K562 (cell line): Measurements from ENCODE around the gene CYYR1. TPM values are rescaled to one million over a fixed set of nuclear protein-coding genes. Genes with fewer than 3 reads are reported as not detected.

Experiments used
- ATAC-seq: fragments of 200-7000 bp; cut with Tn5 transposase; 3 replicates; pipeline ENCODE4 v1.9.1; 2020; ENCODE audit warnings: moderate library complexity
- Bru-seq: library from RNA; stranded (reverse); fragments of 400-500 nt; gene quantifications from one replicate; lab custom pipeline; 2021; lab: Mats Ljungman, UMichigan
- BruChase-seq, 2 experiments: library from RNA; stranded (reverse); fragments of 400-500 nt; gene quantifications; one replicate each; lab custom pipeline; 2021; lab: Mats Ljungman, UMichigan
- BruUV-seq: library from RNA; stranded (reverse); fragments of 400-500 nt; replicated peaks from 2 replicates; lab custom pipeline; 2021; lab: Mats Ljungman, UMichigan
- CTCF ChIA-PET: fragments of 300-600 bp; formaldehyde crosslinking; extraction: SDS; loops from one replicate; lab custom pipeline; 2021; ENCODE audit warnings: low intra/inter-chr PET ratio; lab: Yijun Ruan, JAX
- POLR2A ChIA-PET: fragments of 300-600, 350-650 bp; sonication (Branson Sonifier 250); formaldehyde crosslinking; extraction: SDS; loops from one replicate; lab custom pipeline; 2021; ENCODE audit warnings: antibody characterized with exemption, inconsistent platforms; lab: Yijun Ruan, JAX
- DNase-seq, 4 experiments: peaks; one replicate each; pipeline versions ENCODE4 v3.0.0 to v3.0.0-alpha.2; 2011 to 2018; ENCODE audit warnings: low spot score in 3 of 4, mixed read lengths in 3 of 4; ENCODE audit errors: extremely low read depth in 1 of 4
- FAIRE-seq: peaks from 2 replicates; lab custom pipeline; 2011; peaks lifted over from hg19 to GRCh38; lab: Jason Lieb, UNC
- H2AFZ ChIP-seq: 2 replicates; pipeline ENCODE4 v1.6.0; 2011; ENCODE audit warnings: low read depth, low read length, control low read depth, inconsistent platforms
- H3K27ac ChIP-seq: fragments of 200-600 bp; 3 replicates; pipeline ENCODE4 v1.8.0; 2011; ENCODE audit warnings: low read depth, mild to moderate bottlenecking, control low read depth, inconsistent platforms, low read length, moderate library complexity, mixed read lengths; ENCODE audit errors: extremely low read depth
- H3K27me3 ChIP-seq, 2 experiments: fragments of 300-600 bp in 1 of 2; 2 replicates in 1 of 2; 3 replicates in 1 of 2; pipeline versions ENCODE4 v1.6.0 to v1.8.0; 2011; ENCODE audit warnings: inconsistent platforms in 2 of 2, low read length in 2 of 2, mild to moderate bottlenecking in 1 of 2, mixed read lengths in 1 of 2, moderate library complexity in 1 of 2; ENCODE audit not compliant: control insufficient read depth in 2 of 2, insufficient read depth in 2 of 2
- H3K36me3 ChIP-seq: fragments of 300-600 bp; 3 replicates; pipeline ENCODE4 v1.8.0; 2011; ENCODE audit warnings: mild to moderate bottlenecking, low read length, inconsistent platforms; ENCODE audit not compliant: control insufficient read depth, insufficient read depth
- H3K4me1 ChIP-seq, 2 experiments: fragments of 200-600 bp in 1 of 2; replicated peaks in 1 of 2; 2 replicates in 1 of 2; 3 replicates in 1 of 2; pipeline versions ENCODE4 v1.5.1 to v1.8.0; 2011; ENCODE audit warnings: inconsistent platforms in 2 of 2, low read length in 2 of 2, mild to moderate bottlenecking in 1 of 2, mixed read lengths in 1 of 2, moderate library complexity in 1 of 2; ENCODE audit not compliant: control insufficient read depth in 2 of 2, insufficient read depth in 2 of 2
- H3K4me2 ChIP-seq: 2 replicates; pipeline ENCODE4 v1.6.1; 2011; ENCODE audit warnings: low read length, control low read depth, inconsistent platforms, mixed read lengths; ENCODE audit not compliant: insufficient read depth
- H3K4me3 ChIP-seq: fragments of 200-600 bp; sonication (generic), shearing (Covaris generic); 2 replicates; pipeline ENCODE4 v1.5.1; 2016; ENCODE audit warnings: control low read depth, inconsistent platforms
- H3K79me2 ChIP-seq: fragments of 200-600 bp; 3 replicates; pipeline ENCODE4 v1.8.0; 2011; ENCODE audit warnings: low read length, inconsistent platforms; ENCODE audit not compliant: control insufficient read depth, insufficient read depth
- H3K9ac ChIP-seq, 2 experiments: 2 replicates each; pipeline versions ENCODE4 v1.6.0 to v1.6.1; 2011; ENCODE audit warnings: low read depth in 2 of 2, low read length in 2 of 2, control low read depth in 1 of 2, inconsistent platforms in 1 of 2, mild to moderate bottlenecking in 1 of 2, mixed read lengths in 1 of 2; ENCODE audit not compliant: insufficient read depth in 1 of 2
- H3K9me1 ChIP-seq: one replicate; pipeline ENCODE4 v1.6.0; 2011; ENCODE audit warnings: inconsistent platforms, mild to moderate bottlenecking, low read length, moderate library complexity; ENCODE audit not compliant: control insufficient read depth, insufficient read depth
- H3K9me3 ChIP-seq: replicated peaks from 2 replicates; pipeline ENCODE4 v1.5.1; 2011; ENCODE audit warnings: low read depth, low read length, inconsistent platforms; ENCODE audit not compliant: control insufficient read depth, insufficient read depth
- H4K20me1 ChIP-seq: replicated peaks from 2 replicates; pipeline ENCODE4 v1.6.1; 2011; ENCODE audit warnings: low read length, inconsistent platforms, mixed read lengths; ENCODE audit not compliant: control insufficient read depth, insufficient read depth
- CREB3 ChIP-seq: fragments of 450-650 bp; conservative IDR thresholded peaks from 2 replicates; pipeline ENCODE4 v1.6.1; 2016; ENCODE audit warnings: missing genetic modification characterization, low read depth, mild to moderate bottlenecking, missing compliant biosample characterization, moderate library complexity
- NCOA6 ChIP-seq: fragments of 450-650 bp; IDR thresholded peaks from 2 replicates; pipeline ENCODE4 v1.6.1; 2017; ENCODE audit warnings: mild to moderate bottlenecking
- NR4A1 ChIP-seq, 2 experiments: fragments of 250-450 bp in 1 of 2; fragments of 450-650 bp in 1 of 2; sonication (Bioruptor Pico) in 1 of 2; IDR thresholded peaks; 2 replicates each; pipeline versions ENCODE4 v1.4.0 to v1.6.1; 2016 to 2020; ENCODE audit warnings: mild to moderate bottlenecking in 2 of 2, missing compliant biosample characterization in 1 of 2, missing genetic modification characterization in 1 of 2, moderate library complexity in 1 of 2
- PCBP2 ChIP-seq: fragments of 200-400 bp; formaldehyde crosslinking; IDR thresholded peaks from 2 replicates; pipeline ENCODE4 v1.6.1; 2018; ENCODE audit warnings: low read length, low read depth, mild to moderate bottlenecking, moderate library complexity; ENCODE audit not compliant: poor library complexity, severe bottlenecking
- ZNF224 ChIP-seq: sonication (generic); formaldehyde crosslinking; IDR thresholded peaks from 2 replicates; pipeline ENCODE4 v1.8.0; 2022; ENCODE audit warnings: mild to moderate bottlenecking, missing genetic modification reagents
- ZNF263 ChIP-seq: sonication (generic); formaldehyde crosslinking; IDR thresholded peaks from 2 replicates; pipeline ENCODE4 v1.8.0; 2022; ENCODE audit warnings: mild to moderate bottlenecking, missing genetic modification reagents, borderline replicate concordance
- WGBS: fragments of 100-300 bp; shearing (Covaris generic); methylation state at CpG from one replicate; pipeline ENCODE4 v1.1.6; 2016; ENCODE audit warnings: low coverage, mixed read lengths; ENCODE audit not compliant: insufficient coverage; ENCODE audit errors: missing lambda C conversion rate; 5-methylcytosine and 5-hydroxymethylcytosine counted together
- in situ Hi-C: fragments of 300-500 bp; cut with MboI; formaldehyde crosslinking; loops from 4 replicates; pipeline ENCODE4 v1.15.0; 2018; ENCODE audit warnings: inconsistent platforms, mixed read lengths
- intact Hi-C: fragments of 100-400 bp; cut with micrococcal nuclease; formaldehyde crosslinking; loops from 2 replicates; pipeline ENCODE4 v1.14.2; 2022
- long read RNA-seq, 3 experiments: library from polyadenylated mRNA in 2 of 3; library from RNA in 1 of 3; unstranded in 2 of 3; stranded (forward) in 1 of 3; transcript quantifications; one replicate each; pipeline ENCODE4 v2.0.0, GENCODE V29; 2019 to 2022
- polyA minus RNA-seq, 3 experiments: library from RNA; depleted of rRNA, polyadenylated mRNA; stranded (reverse); fragments of >200 nt; gene quantifications; 2 replicates each; pipeline ENCODE4 v1.2.3, GENCODE V29; 2011
- polyA plus RNA-seq, 8 experiments: library from polyadenylated mRNA; depleted of rRNA in 4 of 8; stranded (reverse) in 5 of 8; unstranded in 3 of 8; fragments of >200 nt; fragmentation: Nextera tagmentation in 2 of 8; fragmentation: Illumina TruSeq in 1 of 8; extraction: Ambion mirVana in 2 of 8; extraction: Trizol in 1 of 8; gene quantifications; 2 replicates each; pipeline versions ENCODE4 v1.2.1 to v1.2.3, GENCODE V29; 2011 to 2014; ENCODE audit warnings: inconsistent platforms in 1 of 8, missing spikeins in 1 of 8
- total RNA-seq, 7 experiments: library from RNA; depleted of rRNA in 6 of 7; stranded (reverse); fragments of >200 nt in 6 of 7; fragmentation: Illumina TruSeq in 2 of 7; extraction: Trizol in 2 of 7; gene quantifications; 2 replicates each; pipeline versions ENCODE4 v1.2.1 to v1.2.3, GENCODE V29; 2011 to 2021; ENCODE audit warnings: low replicate concordance in 1 of 7
- TF ChIP-seq, protein P1 (sequence below): fragments of 450-650 bp; IDR thresholded peaks from 2 replicates; pipeline ENCODE4 v1.7.0; 2016; ENCODE audit warnings: borderline replicate concordance

Gene CYYR1
- not detected in 2 replicates for total RNA-seq (2011; cell fraction: chromatin; rRNA removed; ENCODE audit: low replicate concordance)
- total RNA-seq (2011; cell fraction: nucleolus; rRNA removed), result not detected in 2 replicates
- total RNA-seq (2011; cell fraction: nucleoplasm; rRNA removed), result not detected in 2 replicates
- total RNA-seq (2014; rRNA removed) (not detected in 2 replicates), total RNA-seq (2014; rRNA removed; fragmentation: Illumina TruSeq; extraction: Trizol) (not detected in 2 replicates), total RNA-seq (2015; rRNA removed; fragmentation: Illumina TruSeq; extraction: Trizol) (not detected in 2 replicates), total RNA-seq (2021) (not detected in 2 replicates), polyA plus RNA-seq (2011; rRNA removed) (not detected in 2 replicates), polyA plus RNA-seq (2014; fragmentation: Illumina TruSeq; extraction: Trizol) (not detected in 2 replicates), polyA plus RNA-seq (2014; fragmentation: Nextera tagmentation; extraction: Ambion mirVana) (not detected), polyA plus RNA-seq (2014; rRNA removed) (not detected in 2 replicates), polyA minus RNA-seq (2011; rRNA and poly(A)+ RNA removed) (not detected in 2 replicates), Bru-seq, nascent RNA (not detected), BruChase-seq, experiment 1, labeled RNA remaining after a 2-hour chase (not detected), BruChase-seq, experiment 2, labeled RNA remaining after a 6-hour chase (not detected)
- not detected in 2 replicates for polyA plus RNA-seq (2011; cell fraction: cytosol; rRNA removed)
- polyA plus RNA-seq (2011; cell fraction: nucleus; rRNA removed), result not detected in 2 replicates
- polyA plus RNA-seq (2012), result not detected in 2 replicates
- not detected in 2 replicates for polyA minus RNA-seq (2011; cell fraction: cytosol; rRNA and poly(A)+ RNA removed)
- polyA minus RNA-seq (2011; cell fraction: nucleus; rRNA and poly(A)+ RNA removed), result not detected in 2 replicates
- long read RNA-seq, experiment 1, result 0 reads
- long read RNA-seq, experiment 2, result 0 reads
- long read RNA-seq, experiment 3, result 0 reads

GRCh38 chr21:26572702-26573381 lies at the start of gene CYYR1:
TSS of gene CYYR1 (minus strand) at chr21:26573286. CDS start at chr21:26572940, 346 bp downstream.
- no peak within 1 kb of the TSS for H2AFZ ChIP-seq
- intact Hi-C loops (no loop called here), in situ Hi-C loops (no loop called here)
- no TSS peak for BruUV-seq
- H3K36me3 ChIP-seq, result no peaks in the 10 kb centered on the region
- H3K27me3 ChIP-seq, result no peaks in the 10 kb centered on the region
- WGBS, result 2% methylated on average over 57 of the region's 58 CpGs
- ChIA-PET CTCF (no interaction called here), POLR2A (no interaction called here)
- H4K20me1 ChIP-seq, result no peaks in the 10 kb centered on the region
- no peak for ATAC-seq
- no peaks in the 10 kb centered on the region for H3K9me1 ChIP-seq
- no peaks in the 10 kb centered on the region; the same call in 1 of the 2 replicates for H3K9me3 ChIP-seq
- H3K4me1 ChIP-seq, result no peaks in the 10 kb centered on the region
- H3K79me2 ChIP-seq, result no peaks in the 10 kb centered on the region
- FAIRE-seq, result no peak
- no peak within 1 kb of the TSS for H3K9ac ChIP-seq
- DNase-seq, result no peak
- no peak within 1 kb of the TSS for H3K27ac ChIP-seq
- no peak within 1 kb of the TSS for H3K4me3 ChIP-seq
- no peak within 1 kb of the TSS for H3K4me2 ChIP-seq
- TF ChIP-seq ZNF263 (CRISPR knock-in tag) (no peak), PCBP2 (no peak), NCOA6 (no peak), CREB3 (tag) (no peak), ZNF224 (CRISPR knock-in tag) (no peak), NR4A1 (CRISPR knock-in tag; IDR thresholded peaks at IDR 0.05) (no peak), NR4A1 (tag; IDR thresholded peaks at IDR 0.05) (no peak)
- TF ChIP-seq, protein P1, sequence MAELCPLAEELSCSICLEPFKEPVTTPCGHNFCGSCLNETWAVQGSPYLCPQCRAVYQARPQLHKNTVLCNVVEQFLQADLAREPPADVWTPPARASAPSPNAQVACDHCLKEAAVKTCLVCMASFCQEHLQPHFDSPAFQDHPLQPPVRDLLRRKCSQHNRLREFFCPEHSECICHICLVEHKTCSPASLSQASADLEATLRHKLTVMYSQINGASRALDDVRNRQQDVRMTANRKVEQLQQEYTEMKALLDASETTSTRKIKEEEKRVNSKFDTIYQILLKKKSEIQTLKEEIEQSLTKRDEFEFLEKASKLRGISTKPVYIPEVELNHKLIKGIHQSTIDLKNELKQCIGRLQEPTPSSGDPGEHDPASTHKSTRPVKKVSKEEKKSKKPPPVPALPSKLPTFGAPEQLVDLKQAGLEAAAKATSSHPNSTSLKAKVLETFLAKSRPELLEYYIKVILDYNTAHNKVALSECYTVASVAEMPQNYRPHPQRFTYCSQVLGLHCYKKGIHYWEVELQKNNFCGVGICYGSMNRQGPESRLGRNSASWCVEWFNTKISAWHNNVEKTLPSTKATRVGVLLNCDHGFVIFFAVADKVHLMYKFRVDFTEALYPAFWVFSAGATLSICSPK, result no peak
